Prostate gland (tissue), 2 donors: ENCODE data around the gene PNLIPRP1.

ENCODE experiments used
- CTCF ChIP-seq, 4 experiments: fragments of 200-600 bp in 2 of 4; fragments of 450-650 bp in 2 of 4; sonication (generic) in 2 of 4; IDR thresholded peaks; 1 replicate in 3 of 4; 2 replicates in 1 of 4; pipeline ENCODE4 v1.5.1; 2016 to 2019; ENCODE audit warnings: antibody characterized with exemption in 4 of 4, mild to moderate bottlenecking in 2 of 4, moderate library complexity in 2 of 4
- POLR2A ChIP-seq: fragments of 450-650 bp; IDR thresholded peaks from one replicate; pipeline ENCODE4 v1.6.1; 2016; ENCODE audit warnings: antibody characterized with exemption, mild to moderate bottlenecking
- POLR2AphosphoS5 ChIP-seq: sonication (generic); formaldehyde crosslinking; IDR thresholded peaks from one replicate; pipeline ENCODE4 v1.6.1; 2017; ENCODE audit warnings: antibody characterized with exemption

GRCh38 chr10:116599991-116600390 is 9.2 kb downstream of the PNLIPRP1 start:
- no peak for TF ChIP-seq CTCF (IDR thresholded peaks at IDR 0.05)
- no peak for TF ChIP-seq POLR2A
- TF ChIP-seq POLR2AphosphoS5 = no peak
